Vagina (tissue), 2 donors: ENCODE measurements around the gene SMYD1. TPM values are rescaled to one million over a fixed set of nuclear protein-coding genes. Genes with fewer than 3 reads are reported as not detected.

Experiments used
- DNase-seq, 2 donors: peaks; one replicate each; pipeline ENCODE4 v3.0.0-alpha.2; 2017; ENCODE audit errors: extremely low spot score in 2 of 2
- H3K27ac ChIP-seq: fragments of 200-600 bp; sonication (generic); one replicate; pipeline ENCODE4 v1.5.1; 2019
- H3K27me3 ChIP-seq: fragments of 200-600 bp; sonication (generic); one replicate; pipeline ENCODE4 v1.5.1; 2019
- H3K36me3 ChIP-seq, 2 donors: fragments of 200-600 bp; sonication (generic); one replicate each; pipeline ENCODE4 v1.5.1; 2017 to 2019
- H3K4me1 ChIP-seq: fragments of 200-600 bp; sonication (generic); one replicate; pipeline ENCODE4 v1.5.1; 2019
- H3K4me3 ChIP-seq, 2 donors: fragments of 200-600 bp; sonication (generic); 1 replicate in 1 of 2; 2 replicates in 1 of 2; pipeline ENCODE4 v1.5.1; 2016 to 2019
- H3K9me3 ChIP-seq: fragments of 200-600 bp; sonication (generic); one replicate; pipeline ENCODE4 v1.5.1; 2019
- POLR2A ChIP-seq, 2 donors: fragments of 450-650 bp; IDR thresholded peaks; one replicate each; pipeline ENCODE4 v1.6.1; 2017; ENCODE audit warnings: antibody characterized with exemption in 2 of 2, mild to moderate bottlenecking in 2 of 2, moderate library complexity in 2 of 2
- POLR2AphosphoS5 ChIP-seq, 2 donors: sonication (generic); formaldehyde crosslinking; IDR thresholded peaks; one replicate each; pipeline ENCODE4 v1.9.0; 2017; ENCODE audit warnings: antibody characterized with exemption in 2 of 2, mild to moderate bottlenecking in 2 of 2, low read depth in 1 of 2; ENCODE audit not compliant: insufficient read depth in 1 of 2
- intact Hi-C: fragments of 100-400 bp; cut with DNase I; formaldehyde crosslinking; loops from one replicate; pipeline ENCODE4 v1.15.1; 2023
- total RNA-seq: library from RNA; depleted of rRNA; stranded (reverse); fragments of >200 nt; gene quantifications from one replicate; pipeline ENCODE4 v1.2.3, GENCODE V29; 2016
- TF ChIP-seq, protein P1 (sequence below), 3 experiments: fragments of 450-650 bp in 2 of 3; fragments of 200-600 bp in 1 of 3; sonication (generic) in 1 of 3; IDR thresholded peaks; one replicate each; pipeline ENCODE4 v1.5.1; 2017 to 2019; ENCODE audit warnings: antibody characterized with exemption in 3 of 3, mild to moderate bottlenecking in 2 of 3, moderate library complexity in 2 of 3

Gene SMYD1
- total RNA-seq, 1 donor from 2014 or later = not detected

DNA sequence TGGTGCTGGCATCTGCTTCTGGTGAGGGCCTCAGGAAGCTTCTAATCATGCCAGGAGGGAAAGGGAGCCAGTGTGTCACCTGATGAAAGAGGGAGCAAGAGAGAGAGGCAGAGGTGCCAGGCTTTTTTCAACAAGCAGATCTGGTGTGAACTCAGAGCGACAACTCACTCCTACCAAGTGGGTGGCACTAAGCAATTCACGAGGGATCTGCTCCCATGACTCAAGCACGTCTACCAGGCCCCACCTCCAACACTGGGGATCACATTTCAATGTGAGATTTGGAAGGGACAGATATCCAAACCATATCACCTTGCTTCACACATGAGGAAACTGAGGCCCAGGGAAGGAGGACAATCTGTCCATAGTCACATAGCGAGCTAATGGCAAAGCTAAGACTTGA lies 41.2 kb downstream of the SMYD1 start:
- intact Hi-C loops = no loop called here
- Histone ChIP-seq H3K36me3 (no peaks in the 10 kb centered on the region), H3K4me1 (no peaks in the 10 kb centered on the region), H3K27me3 (no peaks in the 10 kb centered on the region), H3K9me3 (no peaks in the 10 kb centered on the region), H3K27ac (no peak overlapping the region), H3K4me3 (no peak overlapping the region)
- no peak for DNase-seq
- no peak for TF ChIP-seq POLR2A (IDR thresholded peaks at IDR 0.05)
- no peak for TF ChIP-seq POLR2AphosphoS5 (IDR thresholded peaks at IDR 0.05; ENCODE audit: insufficient read depth in 1 of 2, low read depth in 1 of 2)
- TF ChIP-seq, protein P1, sequence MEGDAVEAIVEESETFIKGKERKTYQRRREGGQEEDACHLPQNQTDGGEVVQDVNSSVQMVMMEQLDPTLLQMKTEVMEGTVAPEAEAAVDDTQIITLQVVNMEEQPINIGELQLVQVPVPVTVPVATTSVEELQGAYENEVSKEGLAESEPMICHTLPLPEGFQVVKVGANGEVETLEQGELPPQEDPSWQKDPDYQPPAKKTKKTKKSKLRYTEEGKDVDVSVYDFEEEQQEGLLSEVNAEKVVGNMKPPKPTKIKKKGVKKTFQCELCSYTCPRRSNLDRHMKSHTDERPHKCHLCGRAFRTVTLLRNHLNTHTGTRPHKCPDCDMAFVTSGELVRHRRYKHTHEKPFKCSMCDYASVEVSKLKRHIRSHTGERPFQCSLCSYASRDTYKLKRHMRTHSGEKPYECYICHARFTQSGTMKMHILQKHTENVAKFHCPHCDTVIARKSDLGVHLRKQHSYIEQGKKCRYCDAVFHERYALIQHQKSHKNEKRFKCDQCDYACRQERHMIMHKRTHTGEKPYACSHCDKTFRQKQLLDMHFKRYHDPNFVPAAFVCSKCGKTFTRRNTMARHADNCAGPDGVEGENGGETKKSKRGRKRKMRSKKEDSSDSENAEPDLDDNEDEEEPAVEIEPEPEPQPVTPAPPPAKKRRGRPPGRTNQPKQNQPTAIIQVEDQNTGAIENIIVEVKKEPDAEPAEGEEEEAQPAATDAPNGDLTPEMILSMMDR (IDR thresholded peaks at IDR 0.05) = no peak

DNA sequence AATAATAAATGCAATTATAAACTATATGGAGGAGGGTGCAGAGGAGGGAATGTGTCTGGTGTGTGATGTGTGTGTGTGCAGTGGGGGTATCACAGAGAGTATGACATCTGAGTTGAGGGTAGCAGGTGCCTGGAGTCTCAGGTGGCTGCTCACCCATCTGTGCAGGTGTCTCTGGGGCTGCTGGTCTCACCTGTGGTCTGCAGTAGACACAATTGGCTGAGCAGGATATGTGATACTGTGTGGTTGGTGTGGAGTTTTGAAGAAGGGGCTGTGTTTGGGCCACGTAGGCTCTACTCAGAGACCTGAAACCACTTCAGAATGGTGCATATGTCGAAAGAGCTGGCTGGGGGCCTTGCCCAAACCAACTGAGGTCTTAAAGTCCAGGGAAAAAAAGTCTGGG lies 43.2 kb downstream of the SMYD1 start:
- Histone ChIP-seq H3K9me3 (no peaks in the 10 kb centered on the region), H3K27me3 (no peaks in the 10 kb centered on the region), H3K27ac (no peak overlapping the region), H3K36me3 (no peaks in the 10 kb centered on the region), H3K4me3 (no peak overlapping the region), H3K4me1 (no peaks in the 10 kb centered on the region)
- TF ChIP-seq POLR2A (IDR thresholded peaks at IDR 0.05) (no peak), POLR2AphosphoS5 (IDR thresholded peaks at IDR 0.05; ENCODE audit: insufficient read depth in 1 of 2, low read depth in 1 of 2) (no peak)
- TF ChIP-seq, protein P1 (IDR thresholded peaks at IDR 0.05) = no peak
- DNase-seq = no peak
- intact Hi-C loops = no loop called here

DNA sequence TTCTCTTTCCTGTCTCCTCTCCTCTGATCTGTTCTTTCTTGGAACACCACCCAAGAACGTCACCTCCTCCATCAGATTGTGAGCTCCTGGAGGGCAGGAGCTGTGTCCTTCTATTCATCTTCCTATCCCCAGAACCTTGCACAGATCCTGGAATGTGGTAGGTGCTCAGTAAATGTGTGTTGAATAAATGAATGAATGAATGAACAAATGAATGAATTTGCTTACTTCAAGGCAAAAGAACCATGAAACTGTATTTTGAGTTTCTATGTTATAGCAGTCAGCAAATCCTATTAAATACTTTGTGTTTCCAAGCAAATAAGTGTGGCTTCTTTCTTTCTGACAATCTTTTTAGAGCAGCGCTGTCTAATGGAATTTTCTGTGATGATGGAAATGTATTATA lies 45.4 kb downstream of the SMYD1 start:
- TF ChIP-seq, protein P1 (IDR thresholded peaks at IDR 0.05) = no peak
- TF ChIP-seq POLR2A (IDR thresholded peaks at IDR 0.05) (no peak), POLR2AphosphoS5 (IDR thresholded peaks at IDR 0.05; ENCODE audit: insufficient read depth in 1 of 2, low read depth in 1 of 2) (no peak)
- Histone ChIP-seq H3K4me3 (no peak overlapping the region), H3K27me3 (no peaks in the 10 kb centered on the region), H3K27ac (no peak overlapping the region), H3K36me3 (no peaks in the 10 kb centered on the region), H3K9me3 (no peaks in the 10 kb centered on the region), H3K4me1 (no peaks in the 10 kb centered on the region)
- no peak for DNase-seq
- intact Hi-C loops = no loop called here

DNA sequence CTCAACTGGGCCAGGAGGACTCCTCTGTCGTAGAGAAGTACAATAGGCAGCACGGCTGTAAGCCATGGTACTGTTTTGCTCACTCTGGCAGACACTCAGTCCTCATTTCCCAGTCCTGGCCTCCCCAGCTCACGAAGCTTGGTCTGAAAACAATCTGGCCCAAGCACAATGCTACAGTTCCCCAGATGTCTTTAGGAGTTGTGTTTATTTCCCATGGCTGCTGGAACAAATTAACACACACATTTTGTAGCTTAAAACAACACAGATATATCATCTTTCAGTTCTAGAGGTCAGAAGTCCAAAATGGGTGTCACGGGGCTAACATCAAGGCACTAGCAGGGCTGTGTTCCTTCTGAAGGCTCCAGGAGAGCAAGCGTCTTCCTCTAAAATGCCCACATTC lies 47.3 kb downstream of the SMYD1 start:
- no peaks in the 10 kb centered on the region for H3K9me3 ChIP-seq
- H3K27ac ChIP-seq = no peak overlapping the region
- no peak for TF ChIP-seq POLR2A (IDR thresholded peaks at IDR 0.05)
- TF ChIP-seq, protein P1 (IDR thresholded peaks at IDR 0.05) = no peak
- TF ChIP-seq POLR2AphosphoS5 (IDR thresholded peaks at IDR 0.05; ENCODE audit: insufficient read depth in 1 of 2, low read depth in 1 of 2) = no peak
- H3K36me3 ChIP-seq = no peaks in the 10 kb centered on the region
- H3K27me3 ChIP-seq = no peaks in the 10 kb centered on the region
- H3K4me1 ChIP-seq = no peaks in the 10 kb centered on the region
- H3K4me3 ChIP-seq = no peak overlapping the region
- intact Hi-C loops = no loop called here
- no peak for DNase-seq

DNA sequence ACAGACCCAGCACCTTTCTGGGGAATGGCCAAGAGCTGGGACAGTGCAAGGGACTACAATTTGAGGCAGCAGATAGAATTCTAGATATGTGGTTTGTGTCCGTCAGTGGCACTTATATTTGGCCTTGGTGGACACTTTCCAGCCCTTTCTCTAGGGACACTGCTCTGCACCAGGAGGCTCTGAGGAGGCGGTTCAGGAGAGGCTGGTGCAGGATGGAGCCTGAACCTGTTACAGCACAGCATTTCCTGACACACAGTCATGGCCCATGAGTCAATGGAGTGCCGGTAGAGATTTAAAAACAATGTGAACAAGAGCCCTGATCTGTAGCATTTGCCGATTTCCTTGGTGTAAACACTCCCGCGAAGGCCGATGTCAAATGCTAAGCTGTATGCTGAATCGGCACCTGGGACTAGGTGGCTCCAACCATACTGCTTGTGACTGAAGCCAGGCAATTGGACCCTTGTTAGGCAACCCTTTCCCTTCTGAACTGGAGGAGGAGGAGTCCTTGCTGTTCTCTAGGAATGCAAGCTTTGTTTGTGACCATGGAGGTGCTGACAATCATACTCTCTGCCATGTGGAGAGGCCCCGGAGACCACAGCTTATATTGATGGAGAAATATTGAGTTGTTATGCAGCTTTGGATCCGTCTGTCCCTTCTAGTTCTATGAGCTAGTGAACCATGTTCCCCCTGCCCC lies 48.3 kb downstream of the SMYD1 start:
- no peaks in the 10 kb centered on the region for H3K9me3 ChIP-seq
- no peak for DNase-seq
- no peaks in the 10 kb centered on the region for H3K27me3 ChIP-seq
- no peaks in the 10 kb centered on the region for H3K36me3 ChIP-seq
- H3K4me3 ChIP-seq = no peak overlapping the region
- no peak overlapping the region for H3K27ac ChIP-seq
- intact Hi-C loops = no loop called here
- no peaks in the 10 kb centered on the region for H3K4me1 ChIP-seq
- TF ChIP-seq POLR2AphosphoS5 (IDR thresholded peaks at IDR 0.05; ENCODE audit: insufficient read depth in 1 of 2, low read depth in 1 of 2) (no peak), POLR2A (IDR thresholded peaks at IDR 0.05) (no peak)
- TF ChIP-seq, protein P1 (IDR thresholded peaks at IDR 0.05) = no peak
